GM19438 (cell line): Measurements from ENCODE around the gene IFIT1B.
A peak's percentile ranks its signal among the peaks of the same experiment; 100 is the strongest.
"Not testable (repeated sequence)": the region's sequence is repeated elsewhere in the genome, so short reads cannot be mapped to it uniquely, and the experiment has no call there.

ENCODE experiments used
- ATAC-seq: cut with Tn5 transposase; IDR thresholded peaks from one replicate; pipeline ENCODE4 v1.9.1; 2021; ENCODE audit warnings: low read depth; ENCODE audit not compliant: unreplicated experiment

The IFIT1B gene

GRCh38 chr10:89374713-89375141 lies 3.1 kb upstream of the IFIT1B start:
- no peak for ATAC-seq

GRCh38 chr10:89379103-89379502 lies 1.2 kb downstream of the IFIT1B start:
- ATAC-seq, result no peak

GRCh38 chr10:89382757-89383156 lies 4.9 kb downstream of the IFIT1B start:
- ATAC-seq, result no peak

- no peak for ATAC-seq
Observed at GRCh38 chr10:89384474-89385340, 6.9 kb downstream of the IFIT1B start.

GRCh38 chr10:89388806-89389205 lies 10.9 kb downstream of the IFIT1B start:
- no peak for ATAC-seq

GRCh38 chr10:89389254-89389653 lies 11.4 kb downstream of the IFIT1B start:
- ATAC-seq, result no peak

- ATAC-seq, result no peak
Observed at GRCh38 chr10:89390476-89391225, 12.8 kb downstream of the IFIT1B start.

- ATAC-seq, result not testable (repeated sequence)
Observed at GRCh38 chr10:89391226-89391576, 13.3 kb downstream of the IFIT1B start.

- peak; percentile 75 for ATAC-seq
Observed at GRCh38 chr10:89391907-89392756, 14.3 kb downstream of the IFIT1B start, which contains the start of gene IFIT1. TSS of gene IFIT1 (plus strand) at chr10:89392623. CDS start at chr10:89392713, 90 bp downstream.

- peak; percentile 56 for ATAC-seq
Observed at GRCh38 chr10:89392974-89393373, 15.1 kb downstream of the IFIT1B start.

GRCh38 chr10:89393898-89394297 lies 16.0 kb downstream of the IFIT1B start:
- ATAC-seq, result no peak

- no peak for ATAC-seq
Observed at GRCh38 chr10:89395141-89395540, 17.3 kb downstream of the IFIT1B start.

GRCh38 chr10:89398003-89398749 lies 20.3 kb downstream of the IFIT1B start:
- no peak for ATAC-seq

GRCh38 chr10:89399956-89400355 lies 22.1 kb downstream of the IFIT1B start:
- ATAC-seq, result no peak

GRCh38 chr10:89403043-89403442 lies 25.2 kb downstream of the IFIT1B start:
- no peak for ATAC-seq

- no peak for ATAC-seq
Observed at GRCh38 chr10:89404104-89405047, 26.5 kb downstream of the IFIT1B start.

- ATAC-seq, result not testable (repeated sequence)
Observed at GRCh38 chr10:89406178-89406577, 28.3 kb downstream of the IFIT1B start.

- not testable (repeated sequence) for ATAC-seq
Observed at GRCh38 chr10:89407792-89408191, 29.9 kb downstream of the IFIT1B start.

GRCh38 chr10:89409282-89409681 lies 31.4 kb downstream of the IFIT1B start:
- ATAC-seq, result not testable (repeated sequence)
